Measurements from ENCODE around the gene FUT8.

- TF ChIP-seq CTCF (IDR thresholded peaks at IDR 0.05) = no peak
- TF ChIP-seq POLR2A (IDR thresholded peaks at IDR 0.05) = no peak
- TF ChIP-seq EP300 (IDR thresholded peaks at IDR 0.05) = no peak
Measured at GRCh38 chr14:65623759-65624158, 211.2 kb downstream of the FUT8 start.
